Stimulated activated CD8-positive, alpha-beta memory T cell treated with anti-CD3 and anti-CD28 coated beads, Interleukin-7, amount 100 ng/mL, for 1 hour (primary cell): ENCODE data around the gene TPSG1.
"Not testable (repeated sequence)": the region's sequence is repeated elsewhere in the genome, so short reads cannot be mapped to it uniquely, and the experiment has no call there.

ENCODE experiments used
- DNase-seq, 2 donors: peaks; one replicate each; pipeline ENCODE4 v3.0.0-alpha.2; 2020; ENCODE audit warnings: low read depth in 2 of 2

Gene TPSG1

GRCh38 chr16:1195393-1195666, 29.7 kb downstream of the TPSG1 start:
- no peak for DNase-seq

GRCh38 chr16:1194665-1195392, 30.2 kb downstream of the TPSG1 start:
- no peak for DNase-seq

- DNase-seq = no peak
Measured at GRCh38 chr16:1193825-1194581, 31.1 kb downstream of the TPSG1 start.

GRCh38 chr16:1193143-1193824, 31.8 kb downstream of the TPSG1 start:
- DNase-seq = no peak

- DNase-seq = no peak
Measured at GRCh38 chr16:1192384-1193073, 32.5 kb downstream of the TPSG1 start.

- DNase-seq = not testable (repeated sequence)
Measured at GRCh38 chr16:1190789-1191188, 34.3 kb downstream of the TPSG1 start.

- no peak for DNase-seq
Measured at GRCh38 chr16:1189455-1189854, 35.6 kb downstream of the TPSG1 start.

- DNase-seq = peak in 1 of 2 donors; percentile 14
Measured at GRCh38 chr16:1188432-1189189, 36.5 kb downstream of the TPSG1 start.

GRCh38 chr16:1185460-1186207, 39.4 kb downstream of the TPSG1 start:
- DNase-seq = not testable (repeated sequence)

GRCh38 chr16:1184980-1185379, 40.1 kb downstream of the TPSG1 start:
- no peak for DNase-seq

- DNase-seq = no peak
Measured at GRCh38 chr16:1184156-1184868, 40.8 kb downstream of the TPSG1 start.

- no peak for DNase-seq
Measured at GRCh38 chr16:1182950-1183907, 41.8 kb downstream of the TPSG1 start.

- DNase-seq = no peak
Measured at GRCh38 chr16:1182316-1182671, 42.8 kb downstream of the TPSG1 start.

- no peak for DNase-seq
Measured at GRCh38 chr16:1181404-1182315, 43.4 kb downstream of the TPSG1 start.

- DNase-seq = no peak
Measured at GRCh38 chr16:1180549-1181403, 44.3 kb downstream of the TPSG1 start.

- DNase-seq = no peak
Measured at GRCh38 chr16:1178295-1178910, 46.7 kb downstream of the TPSG1 start.

- DNase-seq = no peak
Measured at GRCh38 chr16:1177750-1178149, 47.3 kb downstream of the TPSG1 start.
